ENCODE results near the gene GABRG3.

GABRG3 gene

GRCh38 chr15:27574541-27575054, 603.6 kb downstream of the GABRG3 start:
- DNase-seq (ENCODE audit: low read depth in 2 of 2): no peak

- DNase-seq (ENCODE audit: low read depth in 2 of 2): no peak
Observed at GRCh38 chr15:27575521-27575920, 604.5 kb downstream of the GABRG3 start.

DNA sequence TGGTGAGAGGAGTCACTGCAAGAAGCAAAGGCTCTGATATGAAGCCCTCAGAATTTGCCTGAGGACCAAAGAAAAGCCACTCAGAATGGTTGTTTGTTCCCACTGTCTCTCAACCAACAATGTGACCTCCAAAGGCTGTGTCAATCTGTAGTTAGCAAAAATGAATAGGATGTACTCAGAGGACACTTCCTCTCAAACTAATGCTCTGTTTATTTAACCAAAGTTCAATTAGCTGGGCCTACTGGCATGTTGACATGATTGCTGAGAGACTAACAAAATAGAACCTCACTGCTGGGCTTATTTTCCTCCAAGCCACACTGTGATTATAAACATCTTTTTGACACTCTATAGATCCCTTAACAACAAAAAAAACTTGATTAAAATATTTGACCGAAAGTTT, 605.6 kb downstream of the GABRG3 start:
- DNase-seq (ENCODE audit: low read depth in 2 of 2): no peak

GRCh38 chr15:27579738-27580137, 608.8 kb downstream of the GABRG3 start:
- DNase-seq (ENCODE audit: low read depth in 2 of 2): no peak

DNA sequence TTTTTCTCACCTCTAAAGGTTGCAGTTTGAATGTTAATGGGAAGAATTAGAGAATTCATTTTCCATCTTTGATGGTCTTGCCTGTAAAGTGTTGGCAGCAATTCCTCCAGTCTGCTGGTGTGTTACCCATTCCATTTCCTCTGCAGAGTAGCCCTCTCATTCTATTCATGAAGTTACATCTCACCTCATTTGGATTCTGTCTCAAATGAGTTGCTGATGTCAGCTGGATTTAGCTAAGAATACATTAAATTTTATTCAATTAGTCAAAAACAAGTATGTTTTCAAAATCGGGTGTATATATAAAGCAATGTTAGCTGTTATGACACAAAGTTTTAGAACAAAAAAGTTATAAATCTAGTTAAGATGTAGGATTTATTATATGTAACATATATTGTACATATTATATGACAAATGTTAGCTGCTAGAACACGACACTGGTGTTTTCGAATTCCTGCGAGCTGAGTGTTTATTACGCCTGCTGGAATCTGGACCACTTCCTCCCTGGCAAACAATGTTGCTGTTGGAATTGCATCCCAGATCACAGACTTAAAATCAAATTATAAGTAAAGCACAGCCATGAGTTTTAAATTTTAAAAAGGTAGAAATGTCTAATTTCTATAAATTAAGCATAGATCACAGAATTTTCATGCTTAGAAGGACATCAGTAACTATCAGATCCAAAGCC, 611.9 kb downstream of the GABRG3 start:
- no peak for DNase-seq (ENCODE audit: low read depth in 2 of 2)

GRCh38 chr15:27583651-27584050, 612.7 kb downstream of the GABRG3 start:
- no peak for DNase-seq (ENCODE audit: low read depth in 2 of 2)

- no peak for DNase-seq (ENCODE audit: low read depth in 2 of 2)
Observed at GRCh38 chr15:27585041-27585640, 614.2 kb downstream of the GABRG3 start.

GRCh38 chr15:27587810-27588209, 616.8 kb downstream of the GABRG3 start:
- no peak for DNase-seq (ENCODE audit: low read depth in 2 of 2)

- no peak for DNase-seq (ENCODE audit: low read depth in 2 of 2)
Observed at GRCh38 chr15:27589260-27589659, 618.3 kb downstream of the GABRG3 start.

GRCh38 chr15:27589782-27590181, 618.8 kb downstream of the GABRG3 start:
- DNase-seq (ENCODE audit: low read depth in 2 of 2): no peak
